Glutamatergic neuron (in vitro differentiated cells): Measurements from ENCODE around the gene PTPRF. TPM values are rescaled to one million over a fixed set of nuclear protein-coding genes. Genes with fewer than 3 reads are reported as not detected.
A peak's percentile ranks its signal among the peaks of the same experiment; 100 is the strongest.

ENCODE experiments used
- DNase-seq: peaks from one replicate; pipeline ENCODE4 v3.0.0; 2022
- H3K27ac Mint-ChIP-seq: one replicate; pipeline ENCODE4 v1.8.0; 2020; ENCODE audit warnings: mild to moderate bottlenecking, mixed read lengths, inconsistent platforms; ENCODE audit not compliant: unreplicated experiment
- H3K27me3 Mint-ChIP-seq: one replicate; pipeline ENCODE4 v1.8.0; 2020; ENCODE audit warnings: mild to moderate bottlenecking, moderate library complexity, mixed read lengths, inconsistent platforms; ENCODE audit not compliant: unreplicated experiment
- H3K36me3 Mint-ChIP-seq: one replicate; pipeline ENCODE4 v1.8.0; 2020; ENCODE audit warnings: mild to moderate bottlenecking, mixed read lengths, inconsistent platforms; ENCODE audit not compliant: unreplicated experiment
- H3K4me1 Mint-ChIP-seq: one replicate; pipeline ENCODE4 v1.8.0; 2020; ENCODE audit warnings: mild to moderate bottlenecking, low read depth, mixed read lengths, inconsistent platforms; ENCODE audit not compliant: unreplicated experiment
- H3K4me3 Mint-ChIP-seq: one replicate; pipeline ENCODE4 v1.8.0; 2020; ENCODE audit warnings: mild to moderate bottlenecking, mixed read lengths, inconsistent platforms; ENCODE audit not compliant: unreplicated experiment
- H3K9me3 Mint-ChIP-seq: one replicate; pipeline ENCODE4 v1.8.0; 2020; ENCODE audit warnings: mild to moderate bottlenecking, moderate library complexity, mixed read lengths, inconsistent platforms; ENCODE audit not compliant: unreplicated experiment
- CTCF ChIP-seq: fragments of 200-600 bp; sonication (generic); IDR thresholded peaks from one replicate; pipeline ENCODE4 v1.5.0; 2021; ENCODE audit not compliant: partially characterized antibody, unreplicated experiment
- long read RNA-seq: library from polyadenylated mRNA; unstranded; transcript quantifications from one replicate; pipeline ENCODE4 v2.0.0, GENCODE V29; 2020; ENCODE audit not compliant: unreplicated experiment
- total RNA-seq: library from RNA; stranded (reverse); fragmentation: NEBNext Ultra II Directional; extraction: Animal tissue kit (Norgen Biotek cat#: 25700); gene quantifications from one replicate; pipeline ENCODE4 v1.2.1, GENCODE V29; 2021; ENCODE audit not compliant: unreplicated experiment

Gene PTPRF
- 171 TPM for total RNA-seq
- long read RNA-seq, partial matches to known transcripts, result 9 of 10 reads
- long read RNA-seq, other reads (novel, unspliced or antisense), result 1 of 10 reads

- peak within 1 kb of the TSS; percentile 99 for H3K4me3 Mint-ChIP-seq
- H3K27me3 Mint-ChIP-seq, result peaks cover 9% of the 10 kb centered on the region
- H3K9me3 Mint-ChIP-seq, result peaks cover 11% of the 10 kb centered on the region
- peak within 1 kb of the TSS; percentile 26 for H3K27ac Mint-ChIP-seq
- H3K4me1 Mint-ChIP-seq, result peaks cover 26% of the 10 kb centered on the region
- H3K36me3 Mint-ChIP-seq, result peaks cover 3% of the 10 kb centered on the region
- TF ChIP-seq CTCF, result no peak
- DNase-seq, result peak; percentile 74
Observed at GRCh38 chr1:43530483-43531106, at the start of gene PTPRF. PTPRF (plus strand) TSS chr1:43530883; CDS start chr1:43545076, 14,193 bp downstream.

GRCh38 chr1:43481491-43481890, 49.2 kb upstream of the PTPRF start:
- peaks cover 4% of the 10 kb centered on the region for H3K36me3 Mint-ChIP-seq
- TF ChIP-seq CTCF, result no peak
- no peak overlapping the region for H3K27ac Mint-ChIP-seq
- peaks cover 1% of the 10 kb centered on the region for H3K27me3 Mint-ChIP-seq
- peaks cover 3% of the 10 kb centered on the region for H3K4me1 Mint-ChIP-seq
- H3K9me3 Mint-ChIP-seq, result peaks cover 3% of the 10 kb centered on the region
- H3K4me3 Mint-ChIP-seq, result no peak overlapping the region
- DNase-seq, result no peak

GRCh38 chr1:43482215-43482614, 48.5 kb upstream of the PTPRF start:
- DNase-seq, result no peak
- Mint-ChIP-seq H3K4me1 (peaks cover 3% of the 10 kb centered on the region), H3K36me3 (peaks cover 4% of the 10 kb centered on the region), H3K9me3 (peaks cover 3% of the 10 kb centered on the region), H3K27ac (no peak overlapping the region), H3K4me3 (no peak overlapping the region), H3K27me3 (peaks cover 1% of the 10 kb centered on the region)
- TF ChIP-seq CTCF, result no peak

- DNase-seq, result no peak
- Mint-ChIP-seq H3K27ac (no peak overlapping the region), H3K4me3 (no peak overlapping the region), H3K9me3 (peaks cover 7% of the 10 kb centered on the region), H3K36me3 (peaks cover 14% of the 10 kb centered on the region), H3K27me3 (peaks cover 1% of the 10 kb centered on the region), H3K4me1 (peaks cover 3% of the 10 kb centered on the region)
- TF ChIP-seq CTCF, result no peak
Observed at GRCh38 chr1:43484367-43484766, 46.3 kb upstream of the PTPRF start.

- TF ChIP-seq CTCF, result no peak
- DNase-seq, result no peak
- Mint-ChIP-seq H3K27ac (no peak overlapping the region), H3K4me3 (no peak overlapping the region), H3K9me3 (peaks cover 13% of the 10 kb centered on the region), H3K27me3 (no peaks in the 10 kb centered on the region), H3K4me1 (no peaks in the 10 kb centered on the region), H3K36me3 (peaks cover 21% of the 10 kb centered on the region)
Observed at GRCh38 chr1:43488165-43488564, 42.5 kb upstream of the PTPRF start.
